ENCODE data around the gene CDK6.

GRCh38 chr7:92648067-92648466 lies 188.3 kb downstream of the CDK6 start:
- no peak for TF ChIP-seq CTCF (conservative IDR thresholded peaks at IDR 0.05 in 1 of 2, IDR thresholded peaks at IDR 0.05 in 1 of 2; ENCODE audit: extremely low read depth in 1 of 2, insufficient read depth in 1 of 2, low read depth in 1 of 2, low read length in 2 of 2)
- no peak for TF ChIP-seq EZH2 (IDR thresholded peaks at IDR 0.05; ENCODE audit: borderline replicate concordance, low read length)

Data from mammary epithelial cell (primary cell).